T-cell (primary cell): ENCODE results near the gene FAM234A. TPM values are rescaled to one million over a fixed set of nuclear protein-coding genes. Genes with fewer than 3 reads are reported as not detected.
A peak's percentile ranks its signal among the peaks of the same experiment; 100 is the strongest.

Source experiments
- ATAC-seq, 4 experiments: fragments of 200-7000 bp in 3 of 4; fragments of 150-1000 bp in 1 of 4; cut with Tn5 transposase; replicated peaks in 1 of 4; 1 replicate in 3 of 4; 2 replicates in 1 of 4; pipeline ENCODE4 v1.10.0; 2021; ENCODE audit warnings: moderate library complexity in 3 of 4, mild to moderate bottlenecking in 2 of 4, moderate number of reproducible peaks in 1 of 4
- CTCF ChIA-PET, 2 donors: fragments of 300-600 bp; sonication (Branson Sonifier 250); formaldehyde crosslinking; loops; one replicate each; lab custom pipeline; 2022; ENCODE audit warnings: antibody characterized with exemption in 2 of 2; lab: Charles Lee
- POLR2A ChIA-PET, 2 donors: fragments of 300-600 bp; sonication (Branson Sonifier 250); formaldehyde crosslinking; loops; one replicate each; lab custom pipeline; 2022; ENCODE audit warnings: antibody characterized with exemption in 2 of 2; lab: Charles Lee
- DNase-seq, 35 experiments: peaks; one replicate each; pipeline versions ENCODE4 v3.0.0 to v3.0.0-alpha.2; 2013 to 2023
- H3K27ac ChIP-seq: one replicate; pipeline ENCODE4 v1.5.1; 2013; ENCODE audit warnings: low read length
- H3K27me3 ChIP-seq, 2 experiments: replicated peaks in 1 of 2; 1 replicate in 1 of 2; 2 replicates in 1 of 2; pipeline versions ENCODE4 v1.6.1 to v1.7.0; 2013; ENCODE audit warnings: low read length in 1 of 2, mixed read lengths in 1 of 2; ENCODE audit not compliant: control insufficient read depth in 2 of 2, insufficient read depth in 2 of 2; ENCODE audit errors: extremely low read depth in 1 of 2
- H3K36me3 ChIP-seq, 2 donors: 1 replicate in 1 of 2; 2 replicates in 1 of 2; pipeline versions ENCODE4 v1.6.1 to v1.7.0; 2013; ENCODE audit warnings: low read length in 1 of 2; ENCODE audit not compliant: control insufficient read depth in 2 of 2, insufficient read depth in 1 of 2; ENCODE audit errors: extremely low read depth in 1 of 2
- H3K4me1 ChIP-seq, 2 experiments: 1 replicate in 1 of 2; 2 replicates in 1 of 2; pipeline versions ENCODE4 v1.6.1 to v1.7.0; 2013; ENCODE audit warnings: low read length in 2 of 2, mixed read lengths in 1 of 2; ENCODE audit not compliant: insufficient read depth in 2 of 2, control insufficient read depth in 1 of 2; ENCODE audit errors: extremely low read depth in 1 of 2
- H3K4me3 ChIP-seq, 2 donors: 1 replicate in 1 of 2; 2 replicates in 1 of 2; pipeline versions ENCODE4 v1.5.1 to v1.7.0; 2013; ENCODE audit warnings: mild to moderate bottlenecking in 2 of 2, low read length in 1 of 2, moderate library complexity in 1 of 2; ENCODE audit not compliant: control insufficient read depth in 1 of 2; ENCODE audit errors: extremely low read depth in 1 of 2
- H3K9me3 ChIP-seq: 2 replicates; pipeline ENCODE4 v1.7.0; 2013
- H3K27ac Mint-ChIP-seq, 2 donors: one replicate each; pipeline ENCODE4 v1.8.0; 2020 to 2021; ENCODE audit warnings: mild to moderate bottlenecking in 2 of 2, mixed read lengths in 2 of 2
- H3K27me3 Mint-ChIP-seq, 2 donors: one replicate each; pipeline ENCODE4 v1.8.0; 2021 to 2022; ENCODE audit warnings: mixed read lengths in 2 of 2
- H3K36me3 Mint-ChIP-seq: one replicate; pipeline ENCODE4 v1.8.0; 2021; ENCODE audit warnings: mixed read lengths
- H3K4me1 Mint-ChIP-seq, 3 donors: one replicate each; pipeline ENCODE4 v1.8.0; 2020 to 2022; ENCODE audit warnings: mixed read lengths in 3 of 3, mild to moderate bottlenecking in 1 of 3
- H3K4me3 Mint-ChIP-seq, 3 donors: one replicate each; pipeline ENCODE4 v1.8.0; 2020 to 2022; ENCODE audit warnings: mild to moderate bottlenecking in 3 of 3, mixed read lengths in 3 of 3, moderate library complexity in 3 of 3
- H3K9me3 Mint-ChIP-seq, 3 donors: one replicate each; pipeline ENCODE4 v1.8.0; 2020 to 2022; ENCODE audit warnings: mixed read lengths in 3 of 3
- WGBS: methylation state at CpG from one replicate; pipeline ENCODE4 v1.1.5; 2013; ENCODE audit warnings: missing lambda C conversion rate; ENCODE audit not compliant: insufficient coverage; 5-methylcytosine and 5-hydroxymethylcytosine counted together
- total RNA-seq, 35 experiments: library from RNA in 6 of 35; stranded (reverse) in 6 of 35; fragments of 120-200 nt in 1 of 35; gene quantifications; one replicate each; pipeline versions ENCODE4 v1.2.1 to v1.2.4 and lab custom pipeline; 2013 to 2026

FAM234A gene
- total RNA-seq, 5 donors from 2014 or later (not counting 1 experiment from before 2014, with no cell fraction given) = 31.6 to 38.2 (median 36.1) TPM

DNA sequence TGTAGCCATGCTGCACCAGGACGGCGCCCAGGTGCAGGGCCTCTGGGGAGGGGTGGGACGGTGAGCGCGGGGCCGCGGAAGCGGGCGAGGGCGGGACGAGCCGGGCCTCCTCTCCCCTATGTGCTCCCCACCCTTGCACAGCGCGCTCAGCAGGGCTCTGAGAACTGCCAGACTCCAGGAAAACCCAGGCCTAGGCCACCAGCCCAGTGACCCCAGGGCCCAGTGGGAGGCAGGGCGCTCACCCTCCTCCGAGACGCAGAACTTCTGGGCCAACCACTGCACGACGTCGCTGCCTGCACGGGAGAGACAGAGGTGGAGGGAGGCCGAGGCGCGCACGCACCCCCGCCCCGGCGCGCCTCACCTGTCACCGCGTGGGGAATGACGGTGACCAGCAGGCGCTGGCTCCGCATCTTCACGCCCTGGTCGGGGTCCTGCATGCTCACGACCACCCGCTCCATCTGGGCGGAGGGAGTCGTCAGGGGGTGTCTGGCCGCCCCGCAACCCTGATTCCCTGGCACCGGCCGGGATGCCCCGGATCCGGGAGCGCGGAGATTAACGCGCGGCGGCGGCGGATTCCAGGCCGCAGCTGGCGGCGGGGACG is 40.5 kb downstream of the FAM234A start:
- Histone ChIP-seq H3K27me3 (peaks cover 0 to 70% of the 10 kb centered on the region in 2 experiments), H3K4me3 (peak overlapping the region in 1 of 2 donors; percentile 49), H3K9me3 (no peaks in the 10 kb centered on the region), H3K4me1 (peaks cover 0 to 28% of the 10 kb centered on the region in 2 experiments), H3K27ac (no peak overlapping the region), H3K36me3 (no peaks in the 10 kb centered on the region)
- ChIA-PET POLR2A (no interaction called here), CTCF (no interaction called here)
- Mint-ChIP-seq H3K4me1 (peaks cover 8 to 15% (median 10%) of the 10 kb centered on the region in 3 donors), H3K27me3 (peaks cover 16 to 22% of the 10 kb centered on the region in 2 donors), H3K27ac (no peak overlapping the region), H3K9me3 (no peaks in the 10 kb centered on the region), H3K4me3 (peak overlapping the region in 2 of 3 donors; percentile 56 to 58), H3K36me3 (no peaks in the 10 kb centered on the region)
- 2% methylated on average over 51 of the region's 58 CpGs for WGBS
- peak; percentile 31 to 41 (median 38) for ATAC-seq
- DNase-seq = peak in 4 of 35 experiments; percentile 11 to 32 (median 24)

DNA sequence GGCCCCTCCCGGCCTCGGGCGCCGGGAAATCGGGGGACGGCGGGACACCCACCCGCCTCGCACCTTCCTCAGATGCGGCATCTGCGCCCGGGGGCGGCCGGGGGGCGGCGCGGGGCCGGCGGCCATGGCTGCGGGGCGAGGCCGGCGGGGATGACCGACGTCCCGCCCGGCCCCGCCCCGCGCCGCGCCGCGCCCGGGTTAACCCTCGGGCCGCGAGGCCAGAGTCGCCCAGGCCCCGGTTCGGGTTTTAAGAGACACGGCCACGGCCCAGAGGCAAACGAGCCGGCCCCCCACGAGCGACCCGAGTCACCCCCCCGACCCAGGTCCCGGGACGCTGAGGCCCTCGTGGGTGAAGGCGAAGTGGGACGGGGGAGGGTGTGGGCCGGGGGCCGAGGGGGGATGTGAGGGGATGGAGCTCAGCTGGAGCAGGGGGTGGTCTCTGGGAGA is 41.2 kb downstream of the FAM234A start, which contains the start of gene RGS11:
Gene RGS11 (minus strand): TSS at position 159 of the 447 bp plus-strand sequence. CDS start 33 bp downstream, at position 126.
- WGBS = 7% methylated on average over 55 of the region's 56 CpGs
- H3K4me1 Mint-ChIP-seq = peaks cover 8 to 15% (median 10%) of the 10 kb centered on the region in 3 donors
- Histone ChIP-seq H3K4me1 (peaks cover 0 to 30% of the 10 kb centered on the region in 2 experiments), H3K27ac (no peak within 1 kb of the TSS), H3K27me3 (peaks cover 0 to 71% of the 10 kb centered on the region in 2 experiments), H3K36me3 (no peaks in the 10 kb centered on the region), H3K9me3 (no peaks in the 10 kb centered on the region), H3K4me3 (peak within 1 kb of the TSS in 1 of 2 donors; percentile 49)
- ATAC-seq = no peak
- peaks cover 16 to 22% of the 10 kb centered on the region in 2 donors for H3K27me3 Mint-ChIP-seq
- peak within 1 kb of the TSS; percentile 57 to 70 (median 58) for H3K4me3 Mint-ChIP-seq
- no peaks in the 10 kb centered on the region for H3K9me3 Mint-ChIP-seq
- no peak for DNase-seq
- POLR2A ChIA-PET = no interaction called here
- CTCF ChIA-PET = no interaction called here
- H3K27ac Mint-ChIP-seq = peak within 1 kb of the TSS in 1 of 2 donors; percentile 52
- H3K36me3 Mint-ChIP-seq = no peaks in the 10 kb centered on the region

GRCh38 chr16:276426-277077 is 41.9 kb downstream of the FAM234A start:
- Histone ChIP-seq H3K4me1 (peaks cover 0 to 38% of the 10 kb centered on the region in 2 experiments), H3K27ac (no peak overlapping the region), H3K27me3 (peaks cover 0 to 76% of the 10 kb centered on the region in 2 experiments), H3K9me3 (no peaks in the 10 kb centered on the region), H3K36me3 (no peaks in the 10 kb centered on the region), H3K4me3 (no peak overlapping the region)
- H3K27me3 Mint-ChIP-seq = peaks cover 16 to 24% of the 10 kb centered on the region in 2 donors
- H3K9me3 Mint-ChIP-seq = no peaks in the 10 kb centered on the region
- POLR2A ChIA-PET = no interaction called here
- H3K4me1 Mint-ChIP-seq = peaks cover 8 to 18% (median 10%) of the 10 kb centered on the region in 3 donors
- no peak for ATAC-seq
- no peaks in the 10 kb centered on the region for H3K36me3 Mint-ChIP-seq
- H3K27ac Mint-ChIP-seq = peak overlapping the region in 1 of 2 donors; percentile 52
- CTCF ChIA-PET = no interaction called here
- WGBS = 93% methylated on average over 19 of the region's 20 CpGs
- DNase-seq = no peak
- peak overlapping the region; percentile 49 to 70 (median 57) for H3K4me3 Mint-ChIP-seq

GRCh38 chr16:278863-279366 is 44.3 kb downstream of the FAM234A start:
- H3K4me3 ChIP-seq = no peak overlapping the region
- CTCF ChIA-PET = interaction anchor here in 1 of 2 donors (0.6 kb wide), 1 partner anchor 17 kb away, joined by 3 read pairs; no protein-coding TSS in a partner anchor
- Mint-ChIP-seq H3K4me1 (peaks cover 8 to 16% (median 10%) of the 10 kb centered on the region in 3 donors), H3K9me3 (no peaks in the 10 kb centered on the region), H3K36me3 (no peaks in the 10 kb centered on the region), H3K27ac (no peak overlapping the region), H3K27me3 (peaks cover 16 to 25% of the 10 kb centered on the region in 2 donors), H3K4me3 (peak overlapping the region in 1 of 3 donors; percentile 55)
- DNase-seq (peak in 27 of 35 experiments; percentile 3 to 64 (median 25)), ATAC-seq (peak; percentile 53 to 88 (median 67))
- 100% methylated on average over 1 of the region's 6 CpGs for WGBS
- no peak overlapping the region for H3K27ac ChIP-seq
- POLR2A ChIA-PET = no interaction called here
- H3K36me3 ChIP-seq = no peaks in the 10 kb centered on the region
- peaks cover 0 to 78% of the 10 kb centered on the region in 2 experiments for H3K27me3 ChIP-seq
- peaks cover 0 to 39% of the 10 kb centered on the region in 2 experiments for H3K4me1 ChIP-seq
- H3K9me3 ChIP-seq = no peaks in the 10 kb centered on the region

DNA sequence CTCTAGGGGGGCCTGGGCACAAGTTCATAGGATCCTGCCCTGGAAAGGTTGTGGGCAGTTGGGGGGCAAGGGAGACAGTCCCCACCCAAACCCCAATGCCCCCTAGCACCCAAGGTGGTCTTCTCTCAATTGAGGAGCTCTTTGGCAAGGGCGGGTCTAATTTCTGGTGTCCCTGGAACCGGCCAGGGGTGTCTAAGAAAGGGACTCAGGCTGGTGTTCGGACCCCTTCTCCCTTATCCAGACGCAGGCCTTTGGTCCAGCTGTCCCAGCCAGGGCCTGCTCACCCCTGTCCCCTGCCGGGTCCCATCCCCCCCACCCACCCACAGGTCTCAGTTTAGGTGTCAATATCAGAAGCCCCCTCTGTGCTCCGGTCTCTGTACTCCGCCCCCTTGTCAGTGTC is 44.9 kb downstream of the FAM234A start:
- Histone ChIP-seq H3K27me3 (peaks cover 0 to 71% of the 10 kb centered on the region in 2 experiments), H3K27ac (no peak overlapping the region), H3K4me3 (no peak overlapping the region), H3K36me3 (no peaks in the 10 kb centered on the region), H3K9me3 (no peaks in the 10 kb centered on the region), H3K4me1 (peaks cover 0 to 39% of the 10 kb centered on the region in 2 experiments)
- 92% methylated on average over 4 of the region's 7 CpGs for WGBS
- ChIA-PET POLR2A (no interaction called here), CTCF (no interaction called here)
- no peak for DNase-seq
- Mint-ChIP-seq H3K4me3 (peak overlapping the region in 1 of 3 donors; percentile 55), H3K9me3 (no peaks in the 10 kb centered on the region), H3K4me1 (peaks cover 8 to 16% (median 10%) of the 10 kb centered on the region in 3 donors), H3K27me3 (peaks cover 16 to 25% of the 10 kb centered on the region in 2 donors), H3K36me3 (no peaks in the 10 kb centered on the region), H3K27ac (no peak overlapping the region)
- ATAC-seq = no peak

- H3K9me3 ChIP-seq = no peaks in the 10 kb centered on the region
- no peaks in the 10 kb centered on the region for H3K9me3 Mint-ChIP-seq
- ATAC-seq (no peak), DNase-seq (no peak)
- no peak overlapping the region for H3K27ac ChIP-seq
- WGBS = 17% methylated on average over 36 of the region's 47 CpGs
- no peaks in the 10 kb centered on the region for H3K36me3 Mint-ChIP-seq
- H3K27me3 Mint-ChIP-seq = peaks cover 16 to 24% of the 10 kb centered on the region in 2 donors
- H3K4me3 Mint-ChIP-seq = no peak overlapping the region
- H3K27ac Mint-ChIP-seq = no peak overlapping the region
- no peaks in the 10 kb centered on the region for H3K36me3 ChIP-seq
- CTCF ChIA-PET = no interaction called here
- peaks cover 0 to 66% of the 10 kb centered on the region in 2 experiments for H3K27me3 ChIP-seq
- H3K4me1 Mint-ChIP-seq = peaks cover 8 to 16% (median 10%) of the 10 kb centered on the region in 3 donors
- POLR2A ChIA-PET = no interaction called here
- H3K4me1 ChIP-seq = peaks cover 0 to 34% of the 10 kb centered on the region in 2 experiments
- H3K4me3 ChIP-seq = no peak overlapping the region
Observed at GRCh38 chr16:280005-280460, 45.4 kb downstream of the FAM234A start.
